Tibial nerve (tissue), 4 donors: ENCODE measurements around the gene ERLEC1. TPM values are rescaled to one million over a fixed set of nuclear protein-coding genes. Genes with fewer than 3 reads are reported as not detected.

Source experiments
- DNase-seq, 2 donors: peaks; one replicate each; pipeline ENCODE4 v3.0.0-alpha.2; 2019; ENCODE audit warnings: low spot score in 2 of 2
- H3K27ac ChIP-seq, 4 donors: fragments of 200-600 bp; sonication (generic) in 3 of 4; one replicate each; pipeline ENCODE4 v1.5.1; 2017 to 2019; ENCODE audit warnings: mild to moderate bottlenecking in 1 of 4
- H3K27me3 ChIP-seq, 2 donors: fragments of 200-600 bp; sonication (generic) in 1 of 2; one replicate each; pipeline versions ENCODE4 v1.5.1 to v1.6.0; 2017 to 2019
- H3K36me3 ChIP-seq, 3 donors: fragments of 200-600 bp; sonication (generic); one replicate each; pipeline ENCODE4 v1.5.1; 2018 to 2019
- H3K4me1 ChIP-seq, 4 donors: fragments of 200-600 bp; sonication (generic) in 3 of 4; one replicate each; pipeline ENCODE4 v1.5.1; 2017 to 2019
- H3K4me3 ChIP-seq, 4 donors: fragments of 200-600 bp; sonication (generic) in 3 of 4; one replicate each; pipeline ENCODE4 v1.5.1; 2017 to 2019; ENCODE audit warnings: mild to moderate bottlenecking in 1 of 4, moderate library complexity in 1 of 4
- H3K9me3 ChIP-seq, 4 donors: fragments of 200-600 bp; sonication (generic) in 3 of 4; one replicate each; pipeline ENCODE4 v1.5.1; 2017 to 2019
- EP300 ChIP-seq, 2 donors: sonication (generic); formaldehyde crosslinking; IDR thresholded peaks; one replicate each; pipeline ENCODE4 v1.6.1; 2017; ENCODE audit warnings: antibody characterized with exemption in 2 of 2, mild to moderate bottlenecking in 1 of 2
- POLR2A ChIP-seq, 2 donors: fragments of 450-650 bp; IDR thresholded peaks; one replicate each; pipeline ENCODE4 v1.6.1; 2017; ENCODE audit warnings: antibody characterized with exemption in 2 of 2, mild to moderate bottlenecking in 2 of 2, moderate library complexity in 2 of 2
- WGBS, 2 donors: methylation state at CpG; one replicate each; pipeline ENCODE4 v1.1.5; 2018; 5-methylcytosine and 5-hydroxymethylcytosine counted together
- total RNA-seq, 4 donors: library from RNA; depleted of rRNA; stranded (reverse); fragments of >200 nt; gene quantifications; one replicate each; pipeline ENCODE4 v1.1.0, GENCODE V29; 2016
- TF ChIP-seq, protein P1 (sequence below), 5 experiments: fragments of 200-600 bp in 3 of 5; fragments of 450-650 bp in 2 of 5; sonication (generic) in 3 of 5; IDR thresholded peaks; one replicate each; pipeline ENCODE4 v1.5.1; 2016 to 2019; ENCODE audit warnings: antibody characterized with exemption in 5 of 5, mild to moderate bottlenecking in 3 of 5, moderate library complexity in 2 of 5

The ERLEC1 gene
- total RNA-seq, 4 donors from 2014 or later, result 90.8 to 102 (median 97.2) TPM

DNA sequence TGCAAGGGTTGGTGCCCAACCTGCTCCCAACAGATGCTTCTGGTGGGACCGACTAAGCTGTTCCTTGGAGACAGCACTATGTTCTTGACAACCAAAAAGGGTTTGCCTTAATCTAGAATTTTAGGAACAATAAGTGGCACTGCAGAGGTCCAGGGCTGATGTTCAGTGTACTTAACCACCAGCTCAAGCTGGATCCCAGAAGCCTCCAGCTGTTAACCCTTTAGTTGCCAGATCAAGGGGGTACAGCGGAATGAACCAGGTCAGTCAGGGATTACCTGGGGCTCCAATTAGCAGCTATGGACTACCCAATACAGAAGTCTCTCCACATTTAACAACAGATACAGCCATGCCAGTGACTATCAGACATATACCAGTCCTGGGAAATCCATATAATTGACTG, 69.4 kb downstream of the ERLEC1 start:
- 65 to 77% methylated on average over 2 of the region's 2 CpGs for WGBS, 2 donors

DNA sequence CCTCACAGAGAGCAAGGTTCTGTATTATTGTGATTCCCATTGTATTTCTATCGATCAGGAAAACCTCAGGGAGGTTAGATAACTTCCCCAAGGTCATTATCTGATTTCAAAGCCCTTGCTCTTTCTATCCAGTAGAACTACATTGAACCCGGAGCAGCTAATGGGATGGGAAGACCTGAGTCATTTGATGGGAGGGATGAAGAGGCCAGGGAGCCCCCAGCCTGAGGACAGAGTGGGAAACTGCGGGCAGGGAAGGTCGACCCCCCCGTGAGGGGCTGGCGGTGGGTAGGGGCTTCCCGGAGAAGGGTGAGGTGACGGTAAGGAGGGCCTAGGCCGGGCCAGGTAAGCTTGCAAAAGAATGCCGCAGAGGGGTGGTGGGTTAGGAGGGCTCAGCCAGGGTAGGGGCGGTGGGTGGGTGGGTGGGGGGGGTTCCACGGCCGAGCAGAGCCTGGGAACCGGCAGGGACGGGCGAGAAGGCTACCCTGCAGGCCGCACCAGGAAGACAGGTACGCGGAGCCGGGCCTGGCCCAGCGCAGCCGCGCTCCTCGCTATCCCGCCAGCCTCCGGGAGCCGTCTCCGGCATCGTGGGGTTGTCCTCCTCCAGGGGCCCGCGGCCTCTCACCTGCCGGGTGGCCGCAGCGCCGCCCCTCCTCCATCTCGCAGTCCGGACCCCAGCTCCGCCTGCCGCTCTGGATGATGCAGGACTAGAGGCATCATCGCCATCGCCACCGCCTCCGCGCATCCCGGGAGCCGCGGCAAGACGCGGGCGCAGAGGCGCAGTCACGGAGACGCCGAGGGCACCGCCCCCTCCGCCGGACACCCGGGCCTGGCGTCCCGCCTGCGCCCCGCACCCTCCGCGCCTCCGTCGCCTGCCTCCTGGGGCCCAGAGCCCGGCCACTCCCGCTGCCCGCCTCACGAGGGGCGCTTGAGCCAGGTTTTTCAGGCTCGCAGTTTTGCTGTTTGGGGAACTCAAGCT, 72.7 kb downstream of the ERLEC1 start, which contains the start of gene GPR75:
GPR75 (minus strand) TSS at position 762 of the 976 bp plus-strand sequence. CDS start 5,211 bp downstream, outside the sequence.
- TF ChIP-seq, protein P1, sequence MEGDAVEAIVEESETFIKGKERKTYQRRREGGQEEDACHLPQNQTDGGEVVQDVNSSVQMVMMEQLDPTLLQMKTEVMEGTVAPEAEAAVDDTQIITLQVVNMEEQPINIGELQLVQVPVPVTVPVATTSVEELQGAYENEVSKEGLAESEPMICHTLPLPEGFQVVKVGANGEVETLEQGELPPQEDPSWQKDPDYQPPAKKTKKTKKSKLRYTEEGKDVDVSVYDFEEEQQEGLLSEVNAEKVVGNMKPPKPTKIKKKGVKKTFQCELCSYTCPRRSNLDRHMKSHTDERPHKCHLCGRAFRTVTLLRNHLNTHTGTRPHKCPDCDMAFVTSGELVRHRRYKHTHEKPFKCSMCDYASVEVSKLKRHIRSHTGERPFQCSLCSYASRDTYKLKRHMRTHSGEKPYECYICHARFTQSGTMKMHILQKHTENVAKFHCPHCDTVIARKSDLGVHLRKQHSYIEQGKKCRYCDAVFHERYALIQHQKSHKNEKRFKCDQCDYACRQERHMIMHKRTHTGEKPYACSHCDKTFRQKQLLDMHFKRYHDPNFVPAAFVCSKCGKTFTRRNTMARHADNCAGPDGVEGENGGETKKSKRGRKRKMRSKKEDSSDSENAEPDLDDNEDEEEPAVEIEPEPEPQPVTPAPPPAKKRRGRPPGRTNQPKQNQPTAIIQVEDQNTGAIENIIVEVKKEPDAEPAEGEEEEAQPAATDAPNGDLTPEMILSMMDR (IDR thresholded peaks at IDR 0.05), result no peak
- TF ChIP-seq EP300 (IDR thresholded peaks at IDR 0.05) (no peak), POLR2A (IDR thresholded peaks at IDR 0.05) (no peak)
- H3K4me1 ChIP-seq, result peaks cover 0 to 10% (median 0%) of the 10 kb centered on the region in 4 donors
- peaks cover 0 to 17% (median 0%) of the 10 kb centered on the region in 3 donors for H3K36me3 ChIP-seq
- H3K4me3 ChIP-seq, result peak within 1 kb of the TSS; percentile 24 to 47 (median 32)
- 46 to 50% methylated on average over 27 to 72 of the region's 72 CpGs for WGBS, 2 donors
- H3K27me3 ChIP-seq, result no peaks in the 10 kb centered on the region
- H3K9me3 ChIP-seq, result no peaks in the 10 kb centered on the region
- no peak for DNase-seq
- H3K27ac ChIP-seq, result no peak within 1 kb of the TSS

More for the DNA sequence above, 69.4 kb downstream of the ERLEC1 start:
- DNase-seq, result no peak
- TF ChIP-seq, protein P1 (IDR thresholded peaks at IDR 0.05), result no peak
- TF ChIP-seq POLR2A (IDR thresholded peaks at IDR 0.05) (no peak), EP300 (IDR thresholded peaks at IDR 0.05) (no peak)
- no peak overlapping the region for H3K27ac ChIP-seq
- H3K4me3 ChIP-seq, result no peak overlapping the region
- peaks cover 0 to 10% (median 0%) of the 10 kb centered on the region in 4 donors for H3K4me1 ChIP-seq
- no peaks in the 10 kb centered on the region for H3K27me3 ChIP-seq
- peaks cover 0 to 22% (median 0%) of the 10 kb centered on the region in 3 donors for H3K36me3 ChIP-seq
- no peaks in the 10 kb centered on the region for H3K9me3 ChIP-seq

DNA sequence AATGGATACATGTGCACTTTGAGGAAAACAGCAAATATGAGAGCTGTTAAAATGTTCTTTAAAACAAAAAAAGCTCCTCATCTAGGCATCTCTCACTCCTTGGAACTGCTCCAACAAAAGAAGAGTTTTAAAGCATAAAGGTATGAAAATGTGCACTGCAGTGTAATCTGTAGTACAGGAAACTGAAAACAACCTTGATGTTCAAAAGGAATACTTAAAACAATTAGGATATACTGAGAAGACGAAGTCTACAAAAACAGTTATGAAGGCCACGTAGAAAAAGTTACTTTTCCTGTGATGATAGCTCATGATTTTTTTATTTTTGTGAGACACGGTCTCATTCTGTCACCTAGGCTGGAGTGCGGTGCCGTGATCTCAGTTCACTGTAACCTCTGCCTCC, 75.0 kb downstream of the ERLEC1 start:
- no peak overlapping the region for H3K27ac ChIP-seq
- peaks cover 0 to 10% (median 0%) of the 10 kb centered on the region in 4 donors for H3K4me1 ChIP-seq
- H3K4me3 ChIP-seq, result no peak overlapping the region
- H3K27me3 ChIP-seq, result no peaks in the 10 kb centered on the region
- 95% methylated on average over 5 of the region's 5 CpGs for WGBS, 2 donors
- no peaks in the 10 kb centered on the region for H3K9me3 ChIP-seq
- H3K36me3 ChIP-seq, result peaks cover 0 to 37% (median 4%) of the 10 kb centered on the region in 3 donors
- no peak for DNase-seq
- TF ChIP-seq POLR2A (IDR thresholded peaks at IDR 0.05) (no peak), EP300 (IDR thresholded peaks at IDR 0.05) (no peak)
- TF ChIP-seq, protein P1 (IDR thresholded peaks at IDR 0.05), result no peak

DNA sequence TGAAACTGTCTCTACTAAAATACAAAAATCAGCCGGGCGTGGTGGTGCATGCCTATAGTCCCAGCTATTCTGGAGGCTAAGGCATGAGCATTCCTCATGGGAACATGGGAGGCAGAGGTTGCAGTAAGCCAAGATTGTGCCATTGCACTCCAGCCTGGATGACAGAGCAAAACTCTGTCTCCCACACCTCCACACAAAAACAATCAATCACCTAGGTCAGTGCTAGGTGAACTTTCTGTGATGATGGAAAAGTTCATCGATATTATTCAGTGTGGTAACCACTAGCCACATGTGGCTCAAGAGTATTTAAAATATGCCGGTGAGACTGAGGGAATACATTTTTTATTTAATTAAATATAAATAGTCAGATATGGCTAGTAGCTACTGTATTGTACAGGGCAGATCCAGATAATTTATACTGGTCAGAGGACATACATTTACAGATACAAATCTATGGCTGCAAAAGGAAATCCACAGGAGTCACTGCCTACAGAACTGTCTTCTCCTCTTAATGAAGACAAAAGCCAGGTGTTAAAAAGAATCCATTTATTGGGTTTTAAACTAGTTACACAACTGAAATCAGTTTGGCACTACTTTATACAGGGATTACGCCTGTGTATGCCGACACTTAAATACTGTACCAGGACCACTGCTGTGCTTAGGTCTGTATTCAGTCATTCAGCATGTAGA, 76.8 kb downstream of the ERLEC1 start:
- 92 to 98% methylated on average over 4 to 6 of the region's 6 CpGs for WGBS, 2 donors
- no peaks in the 10 kb centered on the region for H3K9me3 ChIP-seq
- peaks cover 0 to 10% (median 0%) of the 10 kb centered on the region in 4 donors for H3K4me1 ChIP-seq
- H3K27ac ChIP-seq, result no peak overlapping the region
- H3K27me3 ChIP-seq, result no peaks in the 10 kb centered on the region
- peaks cover 0 to 51% (median 4%) of the 10 kb centered on the region in 3 donors for H3K36me3 ChIP-seq
- TF ChIP-seq POLR2A (IDR thresholded peaks at IDR 0.05), result no peak
- TF ChIP-seq, protein P1 (IDR thresholded peaks at IDR 0.05), result no peak
- no peak for TF ChIP-seq EP300 (IDR thresholded peaks at IDR 0.05)
- H3K4me3 ChIP-seq, result no peak overlapping the region
- DNase-seq, result no peak
